ENCODE measurements around the gene OR52D1.

GRCh38 chr11:5509803-5510202, 21.3 kb downstream of the OR52D1 start, which contains the start of gene UBQLN3:
- TF ChIP-seq GATA2 (IDR thresholded peaks at IDR 0.05; ENCODE audit: low read depth, low read length) (no peak), GATA3 (IDR thresholded peaks at IDR 0.05; ENCODE audit: low read depth, low read length) (no peak)

Data from SH-SY5Y (cell line).